Stimulated activated effector memory CD8-positive, alpha-beta T cell treated with anti-CD3 and anti-CD28 coated beads, Interleukin-12 subunit alpha, Interleukin-12 subunit beta, amount 100 ng/mL, for 72 hours (primary cell): ENCODE data around the gene MICALL2.
A peak's percentile ranks its signal among the peaks of the same experiment; 100 is the strongest.

ENCODE experiments used
- ATAC-seq: fragments of 150-1000 bp; cut with Tn5 transposase; 2 replicates; pipeline ENCODE4 v1.10.0; 2021
- DNase-seq, 2 donors: peaks; one replicate each; pipeline ENCODE4 v3.0.0; 2021 to 2022; ENCODE audit warnings: low spot score in 2 of 2
- H3K27ac Mint-ChIP-seq: one replicate; pipeline ENCODE4 v1.8.0; 2022; ENCODE audit warnings: mild to moderate bottlenecking, mixed read lengths
- H3K36me3 Mint-ChIP-seq: one replicate; pipeline ENCODE4 v1.8.0; 2022; ENCODE audit warnings: mild to moderate bottlenecking, mixed read lengths
- H3K4me1 Mint-ChIP-seq: one replicate; pipeline ENCODE4 v1.8.0; 2022; ENCODE audit warnings: mixed read lengths
- H3K4me3 Mint-ChIP-seq: one replicate; pipeline ENCODE4 v1.8.0; 2022; ENCODE audit warnings: mild to moderate bottlenecking, mixed read lengths
- H3K9me3 Mint-ChIP-seq: one replicate; pipeline ENCODE4 v1.8.0; 2022; ENCODE audit warnings: mixed read lengths

MICALL2 gene

GRCh38 chr7:1412322-1413261 is 46.7 kb downstream of the MICALL2 start:
- ATAC-seq = peak; percentile 72
- peak; percentile 94 for DNase-seq
- no peak overlapping the region for H3K27ac Mint-ChIP-seq
- peaks cover 33% of the 10 kb centered on the region for H3K4me1 Mint-ChIP-seq
- H3K36me3 Mint-ChIP-seq = no peaks in the 10 kb centered on the region
- no peaks in the 10 kb centered on the region for H3K9me3 Mint-ChIP-seq
- peak overlapping the region; percentile 62 for H3K4me3 Mint-ChIP-seq

DNA sequence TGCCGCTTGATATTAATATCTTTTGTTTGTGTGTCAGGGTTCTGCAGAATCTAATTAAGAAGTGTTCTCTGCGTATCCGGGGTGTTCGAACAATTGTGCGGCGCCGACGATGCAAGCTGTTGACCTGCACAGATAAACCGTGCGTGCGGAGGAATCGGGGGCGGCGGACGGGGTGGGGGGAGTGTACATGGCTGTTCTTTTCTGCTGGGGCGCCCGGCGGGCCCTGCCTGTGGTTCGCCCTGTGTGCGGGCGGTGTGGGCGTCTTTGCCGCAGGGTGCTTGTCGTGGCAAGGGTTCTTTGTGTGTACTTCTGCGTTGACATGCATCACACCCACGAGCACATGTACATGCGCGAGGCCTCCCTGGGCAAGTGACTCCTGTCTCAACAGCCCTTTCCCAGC is 47.9 kb downstream of the MICALL2 start:
- Mint-ChIP-seq H3K4me3 (no peak overlapping the region), H3K27ac (no peak overlapping the region), H3K36me3 (no peaks in the 10 kb centered on the region), H3K9me3 (no peaks in the 10 kb centered on the region), H3K4me1 (peaks cover 24% of the 10 kb centered on the region)
- no peak for ATAC-seq
- no peak for DNase-seq

- peaks cover 20% of the 10 kb centered on the region for H3K4me1 Mint-ChIP-seq
- no peak overlapping the region for H3K4me3 Mint-ChIP-seq
- H3K36me3 Mint-ChIP-seq = no peaks in the 10 kb centered on the region
- no peaks in the 10 kb centered on the region for H3K9me3 Mint-ChIP-seq
- H3K27ac Mint-ChIP-seq = no peak overlapping the region
- DNase-seq = no peak
- ATAC-seq = no peak
Measured at GRCh38 chr7:1410992-1411391, 48.3 kb downstream of the MICALL2 start.

DNA sequence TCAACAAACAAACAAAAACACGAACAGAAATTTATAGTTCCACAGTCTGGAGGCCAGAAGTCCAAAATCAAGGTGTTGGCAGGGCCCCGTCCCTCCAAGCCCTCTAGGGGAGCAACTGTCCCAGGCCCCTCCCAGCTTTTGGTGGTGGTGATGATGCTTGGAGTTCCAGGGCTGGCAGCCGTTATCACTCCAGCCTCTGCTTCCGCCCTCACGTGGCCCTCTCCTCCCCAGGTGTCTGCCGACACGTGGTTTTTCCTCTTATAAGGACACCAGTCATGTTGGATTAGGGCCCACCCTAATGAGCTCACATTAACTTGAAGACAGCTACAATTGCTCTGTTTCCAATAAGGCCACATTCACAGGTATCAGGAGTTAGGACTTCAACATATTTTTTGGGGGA is 49.7 kb downstream of the MICALL2 start:
- H3K9me3 Mint-ChIP-seq = no peaks in the 10 kb centered on the region

DNA sequence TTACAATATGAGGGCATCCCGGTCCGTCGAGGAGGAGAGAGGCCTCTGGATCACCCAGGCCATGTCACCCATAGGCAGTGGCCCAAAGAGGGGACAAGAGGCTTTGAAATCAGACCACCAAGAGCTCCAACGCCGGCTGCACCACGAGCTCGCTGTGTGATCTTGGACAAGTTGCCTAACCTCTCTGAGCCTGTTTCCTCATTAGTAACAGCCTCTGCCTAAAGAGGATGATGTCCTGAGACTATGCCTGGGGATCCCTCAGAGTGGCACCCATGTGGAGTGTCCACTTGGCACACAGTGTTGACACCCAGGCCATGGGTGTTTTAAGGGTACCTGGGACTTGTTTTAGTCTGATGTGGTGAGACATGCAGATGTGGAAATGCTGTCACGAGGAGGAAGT is 50.8 kb downstream of the MICALL2 start:
- H3K27ac Mint-ChIP-seq = no peak overlapping the region
- no peaks in the 10 kb centered on the region for H3K36me3 Mint-ChIP-seq
- peaks cover 21% of the 10 kb centered on the region for H3K4me1 Mint-ChIP-seq
- ATAC-seq = no peak
- H3K9me3 Mint-ChIP-seq = no peaks in the 10 kb centered on the region
- no peak for DNase-seq
- no peak overlapping the region for H3K4me3 Mint-ChIP-seq

More for the DNA sequence above, 49.7 kb downstream of the MICALL2 start:
- DNase-seq = no peak
- H3K36me3 Mint-ChIP-seq = no peaks in the 10 kb centered on the region
- no peak overlapping the region for H3K4me3 Mint-ChIP-seq
- no peak overlapping the region for H3K27ac Mint-ChIP-seq
- peaks cover 14% of the 10 kb centered on the region for H3K4me1 Mint-ChIP-seq
- ATAC-seq = no peak

DNA sequence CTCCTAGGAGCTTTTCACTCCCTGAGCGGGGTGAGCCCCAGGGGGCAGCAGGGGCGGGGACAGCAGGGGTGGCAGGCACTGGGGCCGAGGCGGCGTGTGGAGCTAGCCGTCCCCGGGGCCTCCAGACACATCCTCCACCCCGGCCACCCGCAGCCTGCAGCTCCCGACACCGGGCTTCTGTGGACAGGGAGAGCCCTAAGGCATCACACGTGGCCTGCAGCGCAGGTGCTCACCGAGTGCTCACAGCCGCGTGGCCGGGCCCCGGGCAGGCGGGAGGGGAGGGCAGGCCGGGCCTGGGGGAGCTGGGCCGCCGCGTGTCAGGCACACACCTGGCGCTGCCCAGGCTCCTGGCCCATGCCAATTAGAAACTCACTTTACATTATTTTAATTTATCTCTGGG is 51.4 kb downstream of the MICALL2 start:
- ATAC-seq (no peak), DNase-seq (no peak)
- H3K4me1 Mint-ChIP-seq = peaks cover 17% of the 10 kb centered on the region
- no peak overlapping the region for H3K27ac Mint-ChIP-seq
- no peak overlapping the region for H3K4me3 Mint-ChIP-seq
- H3K9me3 Mint-ChIP-seq = no peaks in the 10 kb centered on the region
- no peaks in the 10 kb centered on the region for H3K36me3 Mint-ChIP-seq

DNA sequence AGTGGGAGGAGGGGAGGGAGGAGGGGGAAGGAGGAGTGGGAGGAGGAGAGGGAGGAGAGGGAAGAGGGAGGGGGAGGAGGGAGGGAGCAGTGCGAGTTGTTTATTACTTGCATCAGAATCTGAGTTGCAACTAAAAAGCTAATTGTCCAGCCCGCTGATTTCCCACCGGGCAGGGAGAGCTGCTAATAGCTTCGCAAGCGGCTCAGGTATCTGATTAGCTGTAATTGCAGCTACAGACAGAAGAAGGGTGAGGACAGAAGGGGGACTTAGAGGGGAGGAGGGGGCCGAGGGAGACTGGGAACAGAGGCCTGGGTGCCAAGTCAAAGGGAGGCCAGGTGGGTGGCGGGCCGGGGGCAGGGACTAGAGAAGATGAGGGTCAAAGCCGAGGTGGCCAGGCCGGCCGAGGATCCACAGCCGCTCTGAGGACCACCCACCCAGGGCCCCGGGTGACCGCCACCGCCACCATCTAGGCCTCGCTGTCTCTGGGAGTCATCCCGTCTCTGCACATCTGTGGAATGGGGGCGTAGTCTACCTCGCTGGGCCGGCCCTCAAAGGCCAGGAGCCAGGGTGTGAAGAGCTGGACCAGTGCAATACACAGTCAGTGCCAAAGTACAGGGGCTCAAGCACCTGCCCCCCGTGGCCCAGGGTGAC is 54.2 kb downstream of the MICALL2 start:
- H3K9me3 Mint-ChIP-seq = no peaks in the 10 kb centered on the region
- peaks cover 9% of the 10 kb centered on the region for H3K4me1 Mint-ChIP-seq
- H3K4me3 Mint-ChIP-seq = no peak overlapping the region
- H3K27ac Mint-ChIP-seq = no peak overlapping the region
- ATAC-seq = no peak
- DNase-seq = no peak
- H3K36me3 Mint-ChIP-seq = no peaks in the 10 kb centered on the region

- Mint-ChIP-seq H3K4me1 (peaks cover 9% of the 10 kb centered on the region), H3K27ac (no peak overlapping the region), H3K36me3 (no peaks in the 10 kb centered on the region), H3K9me3 (no peaks in the 10 kb centered on the region), H3K4me3 (no peak overlapping the region)
- DNase-seq (no peak), ATAC-seq (no peak)
Measured at GRCh38 chr7:1404460-1404809, 54.8 kb downstream of the MICALL2 start.

DNA sequence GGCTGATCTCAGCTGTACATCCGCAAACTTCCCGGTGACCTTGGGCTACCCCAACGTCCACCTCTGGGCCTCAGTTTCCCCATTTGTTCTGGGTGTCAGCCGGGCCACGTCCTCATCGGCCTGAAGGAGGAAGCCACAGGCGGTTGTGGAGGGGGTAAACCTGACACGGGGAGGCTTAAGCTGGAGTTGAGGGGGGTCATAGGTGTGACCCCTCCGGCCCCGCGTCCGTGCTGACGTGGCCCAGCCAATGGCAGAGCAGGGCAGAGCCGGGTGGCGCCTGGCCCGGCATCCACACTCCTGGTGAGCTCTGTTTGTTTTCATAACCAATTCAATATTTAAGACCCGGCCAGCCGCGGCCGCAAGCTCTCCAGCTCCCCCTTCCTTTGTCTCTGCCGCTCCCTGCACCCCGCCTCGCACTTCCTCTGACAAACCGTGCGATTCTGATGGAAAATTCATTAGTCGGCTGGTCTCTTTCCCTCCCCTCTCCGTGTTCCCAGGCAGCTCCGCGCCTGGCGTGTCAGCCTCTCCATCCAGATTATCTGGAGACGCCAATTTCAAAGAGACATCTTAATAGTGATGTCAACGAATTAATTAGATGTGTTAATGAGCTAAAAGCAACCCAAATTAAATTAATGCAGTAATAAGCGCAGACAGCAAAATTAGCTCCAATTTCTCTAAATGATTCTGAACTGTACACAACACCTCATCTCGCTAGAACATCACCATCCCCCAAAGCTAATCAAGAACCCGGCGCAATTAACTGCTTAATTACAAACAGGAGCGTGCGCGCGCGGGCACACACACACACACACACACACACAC is 55.4 kb downstream of the MICALL2 start:
- Mint-ChIP-seq H3K4me3 (no peak overlapping the region), H3K4me1 (peaks cover 9% of the 10 kb centered on the region), H3K36me3 (no peaks in the 10 kb centered on the region), H3K9me3 (no peaks in the 10 kb centered on the region), H3K27ac (no peak overlapping the region)
- DNase-seq (no peak), ATAC-seq (no peak)

DNA sequence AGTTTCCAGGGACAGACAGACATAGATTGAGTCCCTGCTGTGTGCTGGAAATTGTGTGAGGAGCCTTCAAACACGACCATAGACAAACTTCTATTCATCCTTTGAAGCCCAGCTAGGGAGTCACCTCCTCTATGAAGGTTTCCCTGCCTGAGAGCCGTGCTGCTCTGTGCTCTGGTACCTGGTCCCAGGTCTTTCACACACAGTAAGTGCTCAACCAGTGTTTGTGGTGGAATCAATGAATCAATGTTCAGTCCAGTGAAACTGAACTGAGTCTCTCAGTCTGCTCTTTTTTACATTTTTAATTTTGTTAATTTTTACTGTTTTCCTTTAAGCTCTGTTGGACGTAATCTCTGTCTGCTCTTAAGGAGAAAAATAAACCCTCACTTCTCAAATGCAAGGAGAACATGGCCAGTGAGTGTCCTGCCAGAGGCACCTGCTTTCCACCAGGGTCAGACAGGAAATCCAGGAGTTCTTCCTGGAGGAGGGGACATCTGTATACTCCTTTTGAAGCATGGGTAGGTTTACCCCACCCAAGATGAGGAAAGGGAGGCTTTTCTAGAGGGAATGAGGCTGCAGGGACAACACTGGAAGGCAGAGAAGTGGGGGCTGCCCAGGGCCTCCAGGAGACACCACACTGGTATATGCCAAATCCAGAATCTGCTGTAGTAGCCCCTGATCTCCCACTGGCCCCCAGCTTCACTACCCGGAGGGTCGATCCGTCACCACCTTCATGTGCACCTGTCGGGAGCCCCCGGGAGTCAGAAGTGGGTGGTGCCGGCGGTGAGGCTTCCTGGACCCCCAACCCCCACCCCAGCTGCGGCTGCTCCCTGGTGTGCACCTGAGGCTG is 56.3 kb downstream of the MICALL2 start:
- DNase-seq (no peak), ATAC-seq (peak; percentile 21)
- Mint-ChIP-seq H3K27ac (no peak overlapping the region), H3K36me3 (no peaks in the 10 kb centered on the region), H3K4me3 (no peak overlapping the region), H3K4me1 (peaks cover 9% of the 10 kb centered on the region), H3K9me3 (no peaks in the 10 kb centered on the region)

DNA sequence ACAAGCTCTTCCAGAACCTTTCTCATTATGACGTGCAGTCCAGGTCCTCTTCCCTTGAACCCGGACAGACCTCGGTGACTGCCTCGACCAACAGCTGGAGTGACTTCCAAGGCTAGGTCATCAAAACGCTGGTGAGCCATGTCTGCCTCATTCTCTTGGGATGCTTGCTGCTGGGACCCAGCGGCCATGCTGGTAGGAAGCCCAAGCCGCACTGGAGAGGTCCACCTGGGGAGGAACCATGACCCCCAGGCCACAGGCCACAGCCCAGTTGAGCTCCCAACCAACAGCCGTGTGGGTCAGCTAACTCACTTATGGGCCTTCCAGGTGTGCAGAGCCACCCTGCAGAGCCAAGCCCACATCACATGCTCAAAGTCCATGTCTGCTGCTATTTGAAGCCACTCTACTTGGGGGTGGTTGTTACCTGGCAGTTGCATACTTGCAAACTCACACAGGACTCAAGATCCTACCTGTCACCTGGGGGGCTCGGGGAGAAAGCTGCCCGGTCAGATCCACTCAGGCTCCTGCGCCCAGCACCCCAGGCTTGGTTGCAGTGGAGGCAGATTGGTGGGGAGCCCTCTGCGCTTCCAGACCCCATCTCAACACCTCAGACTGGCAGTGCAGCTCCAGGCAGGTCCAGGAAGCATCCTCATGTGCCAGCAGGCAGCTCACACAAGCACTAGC is 57.0 kb downstream of the MICALL2 start:
- no peak for ATAC-seq
- H3K4me1 Mint-ChIP-seq = peaks cover 9% of the 10 kb centered on the region
- DNase-seq = no peak
- no peak overlapping the region for H3K4me3 Mint-ChIP-seq
- H3K9me3 Mint-ChIP-seq = no peaks in the 10 kb centered on the region
- no peaks in the 10 kb centered on the region for H3K36me3 Mint-ChIP-seq
- H3K27ac Mint-ChIP-seq = no peak overlapping the region

- Mint-ChIP-seq H3K9me3 (no peaks in the 10 kb centered on the region), H3K4me1 (peaks cover 9% of the 10 kb centered on the region), H3K27ac (no peak overlapping the region), H3K4me3 (no peak overlapping the region), H3K36me3 (no peaks in the 10 kb centered on the region)
- DNase-seq (no peak), ATAC-seq (no peak)
Measured at GRCh38 chr7:1401011-1401410, 58.3 kb downstream of the MICALL2 start.

- ATAC-seq = no peak
- peaks cover 9% of the 10 kb centered on the region for H3K4me1 Mint-ChIP-seq
Measured at GRCh38 chr7:1400371-1400770, 58.9 kb downstream of the MICALL2 start.

More at GRCh38 chr7:1400371-1400770, 58.9 kb downstream of the MICALL2 start:
- Mint-ChIP-seq H3K36me3 (no peaks in the 10 kb centered on the region), H3K9me3 (no peaks in the 10 kb centered on the region), H3K27ac (no peak overlapping the region), H3K4me3 (no peak overlapping the region)
- no peak for DNase-seq
